Measurements from ENCODE around the gene AFF3. TPM values are rescaled to one million over a fixed set of nuclear protein-coding genes. Genes with fewer than 3 reads are reported as not detected.

Gene AFF3
- total RNA-seq, 1 experiment from 2014 or later: not detected

DNA sequence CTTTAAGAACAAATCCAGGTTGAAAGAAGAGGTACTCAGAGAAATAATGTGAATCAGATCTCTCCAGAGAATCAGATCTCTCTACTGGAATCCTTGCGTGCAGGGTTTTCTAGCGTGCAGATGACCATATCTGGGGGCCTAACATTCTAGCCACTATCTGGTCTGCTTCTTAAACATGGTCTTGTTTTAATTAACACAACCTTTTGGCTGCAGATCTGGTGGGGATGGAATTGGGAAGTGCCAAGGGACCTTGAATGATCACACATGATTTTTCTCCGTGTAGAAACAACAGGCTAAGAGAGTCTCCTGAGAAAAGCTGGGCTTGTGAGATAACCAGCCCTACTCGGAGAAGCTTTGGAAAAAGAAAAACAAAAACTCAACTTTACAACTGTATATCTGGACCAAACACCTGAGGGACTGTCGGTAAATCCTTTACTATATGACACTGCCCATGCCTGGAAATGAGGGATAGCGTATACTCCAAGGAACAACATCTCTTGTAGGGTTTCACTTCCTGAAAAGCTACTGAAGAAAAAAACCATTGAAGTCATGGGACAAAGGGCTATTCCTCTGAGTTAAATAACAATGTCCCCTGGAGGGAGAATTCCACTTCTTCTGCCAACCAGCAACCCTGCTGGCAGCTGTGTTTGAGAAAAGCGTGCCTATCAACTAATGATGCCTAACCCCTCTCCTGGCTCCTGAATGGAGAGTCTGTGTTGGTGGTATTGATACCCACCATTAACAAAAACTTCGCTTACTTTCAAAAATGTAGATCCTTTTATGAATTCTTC is 481.6 kb downstream of the AFF3 start:
- no TSS peak for BruUV-seq (replicated peaks)
- intact Hi-C loops (cut with micrococcal nuclease; ENCODE audit: unreplicated experiment): no loop called here
- Mint-ChIP-seq H3K36me3 (ENCODE audit: insufficient read depth, unreplicated experiment) (no peaks in the 10 kb centered on the region), H3K9me3 (ENCODE audit: low read depth, unreplicated experiment) (peaks cover 9% of the 10 kb centered on the region), H3K4me1 (ENCODE audit: low read depth, unreplicated experiment) (no peaks in the 10 kb centered on the region), H3K27me3 (ENCODE audit: unreplicated experiment) (peaks cover 52% of the 10 kb centered on the region), H3K27ac (ENCODE audit: unreplicated experiment) (no peak overlapping the region), H3K4me3 (ENCODE audit: low read depth, unreplicated experiment) (no peak overlapping the region)
- no peak for DNase-seq
- CTCF ChIA-PET: no interaction called here
- TF ChIP-seq, protein P1, sequence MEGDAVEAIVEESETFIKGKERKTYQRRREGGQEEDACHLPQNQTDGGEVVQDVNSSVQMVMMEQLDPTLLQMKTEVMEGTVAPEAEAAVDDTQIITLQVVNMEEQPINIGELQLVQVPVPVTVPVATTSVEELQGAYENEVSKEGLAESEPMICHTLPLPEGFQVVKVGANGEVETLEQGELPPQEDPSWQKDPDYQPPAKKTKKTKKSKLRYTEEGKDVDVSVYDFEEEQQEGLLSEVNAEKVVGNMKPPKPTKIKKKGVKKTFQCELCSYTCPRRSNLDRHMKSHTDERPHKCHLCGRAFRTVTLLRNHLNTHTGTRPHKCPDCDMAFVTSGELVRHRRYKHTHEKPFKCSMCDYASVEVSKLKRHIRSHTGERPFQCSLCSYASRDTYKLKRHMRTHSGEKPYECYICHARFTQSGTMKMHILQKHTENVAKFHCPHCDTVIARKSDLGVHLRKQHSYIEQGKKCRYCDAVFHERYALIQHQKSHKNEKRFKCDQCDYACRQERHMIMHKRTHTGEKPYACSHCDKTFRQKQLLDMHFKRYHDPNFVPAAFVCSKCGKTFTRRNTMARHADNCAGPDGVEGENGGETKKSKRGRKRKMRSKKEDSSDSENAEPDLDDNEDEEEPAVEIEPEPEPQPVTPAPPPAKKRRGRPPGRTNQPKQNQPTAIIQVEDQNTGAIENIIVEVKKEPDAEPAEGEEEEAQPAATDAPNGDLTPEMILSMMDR (IDR thresholded peaks at IDR 0.05; ENCODE audit: unreplicated experiment): no peak

DNA sequence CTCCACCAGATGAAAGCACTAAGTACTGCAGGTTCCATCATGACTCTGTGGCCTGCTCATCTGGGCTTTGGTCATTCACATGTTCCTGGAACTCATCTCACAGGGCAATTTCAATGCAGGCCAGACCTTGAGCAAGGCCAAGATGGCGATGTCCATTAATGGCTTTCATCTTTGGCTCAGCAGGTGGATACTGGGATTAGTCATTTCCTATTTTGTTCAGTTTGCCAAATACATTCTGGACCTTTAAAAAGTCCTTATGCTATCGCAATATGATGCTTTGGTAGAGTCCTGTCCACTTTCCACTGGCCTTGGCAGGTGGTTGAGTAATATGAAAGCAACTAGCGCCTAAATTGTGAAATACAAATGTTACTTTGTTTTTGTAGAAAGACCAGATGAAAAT is 482.5 kb downstream of the AFF3 start:
- H3K27me3 Mint-ChIP-seq (ENCODE audit: unreplicated experiment): peaks cover 52% of the 10 kb centered on the region
- intact Hi-C loops (cut with micrococcal nuclease; ENCODE audit: unreplicated experiment): no loop called here
- CTCF ChIA-PET: no interaction called here
- H3K36me3 Mint-ChIP-seq (ENCODE audit: insufficient read depth, unreplicated experiment): no peaks in the 10 kb centered on the region
- H3K4me3 Mint-ChIP-seq (ENCODE audit: low read depth, unreplicated experiment): no peak overlapping the region
- peaks cover 3% of the 10 kb centered on the region for H3K9me3 Mint-ChIP-seq (ENCODE audit: low read depth, unreplicated experiment)
- TF ChIP-seq, protein P1 (IDR thresholded peaks at IDR 0.05; ENCODE audit: unreplicated experiment): no peak
- no peak for DNase-seq
- no peaks in the 10 kb centered on the region for H3K4me1 Mint-ChIP-seq (ENCODE audit: low read depth, unreplicated experiment)
- H3K27ac Mint-ChIP-seq (ENCODE audit: unreplicated experiment): no peak overlapping the region
- BruUV-seq (replicated peaks): no TSS peak

DNA sequence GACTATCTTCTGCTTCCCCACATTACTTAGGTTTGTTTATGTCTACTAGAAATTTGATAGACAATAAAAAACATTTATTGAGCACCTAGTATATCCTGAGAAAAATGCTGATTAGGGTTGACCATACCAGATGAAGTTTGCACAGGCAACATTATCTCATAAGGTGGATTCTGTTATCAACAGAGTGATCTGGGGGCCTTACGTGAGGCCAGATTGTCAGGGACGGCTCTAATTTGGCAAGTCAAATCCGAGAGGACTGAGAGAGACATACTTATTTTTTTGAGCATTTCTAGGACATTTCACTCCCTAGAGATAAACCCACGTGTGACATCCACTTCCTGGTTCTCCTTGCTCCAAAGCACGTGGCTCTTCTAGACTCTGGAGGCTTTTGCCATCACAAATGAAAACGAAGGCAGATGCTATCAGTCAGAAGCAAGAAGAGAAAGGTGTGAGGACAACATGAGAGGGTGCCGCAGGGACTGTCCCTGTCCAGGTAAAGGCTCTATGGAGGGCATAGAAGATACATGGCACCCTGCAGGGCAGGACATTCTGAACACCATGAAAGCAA is 484.6 kb downstream of the AFF3 start:
- intact Hi-C loops (cut with micrococcal nuclease; ENCODE audit: unreplicated experiment): no loop called here
- Mint-ChIP-seq H3K4me3 (ENCODE audit: low read depth, unreplicated experiment) (no peak overlapping the region), H3K27me3 (ENCODE audit: unreplicated experiment) (peaks cover 53% of the 10 kb centered on the region), H3K9me3 (ENCODE audit: low read depth, unreplicated experiment) (no peaks in the 10 kb centered on the region), H3K36me3 (ENCODE audit: insufficient read depth, unreplicated experiment) (no peaks in the 10 kb centered on the region), H3K4me1 (ENCODE audit: low read depth, unreplicated experiment) (no peaks in the 10 kb centered on the region), H3K27ac (ENCODE audit: unreplicated experiment) (no peak overlapping the region)
- no peak for DNase-seq
- TF ChIP-seq, protein P1 (IDR thresholded peaks at IDR 0.05; ENCODE audit: unreplicated experiment): no peak
- CTCF ChIA-PET: no interaction called here
- BruUV-seq (replicated peaks): no TSS peak

DNA sequence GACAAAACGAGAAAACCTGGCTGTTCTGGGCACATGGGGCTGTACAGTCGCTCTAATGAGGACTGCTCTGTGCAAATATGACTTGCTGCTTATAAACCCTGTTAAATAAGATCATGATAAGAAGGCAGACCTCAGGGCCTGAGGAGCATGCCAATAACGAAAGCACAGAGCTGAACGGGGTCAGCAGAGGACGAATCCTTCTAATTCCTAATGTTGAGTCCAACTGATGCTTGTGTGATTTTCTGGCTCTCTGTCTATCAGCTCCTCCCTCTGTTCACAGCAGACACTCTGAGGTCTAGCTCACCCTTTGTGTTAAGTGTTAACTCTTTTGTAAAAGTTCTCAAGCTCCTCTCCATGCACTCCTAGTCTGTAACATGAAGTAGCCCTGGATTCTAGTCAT is 485.4 kb downstream of the AFF3 start:
- Mint-ChIP-seq H3K4me1 (ENCODE audit: low read depth, unreplicated experiment) (no peaks in the 10 kb centered on the region), H3K27ac (ENCODE audit: unreplicated experiment) (no peak overlapping the region), H3K27me3 (ENCODE audit: unreplicated experiment) (peaks cover 61% of the 10 kb centered on the region), H3K9me3 (ENCODE audit: low read depth, unreplicated experiment) (no peaks in the 10 kb centered on the region), H3K4me3 (ENCODE audit: low read depth, unreplicated experiment) (no peak overlapping the region), H3K36me3 (ENCODE audit: insufficient read depth, unreplicated experiment) (no peaks in the 10 kb centered on the region)
- CTCF ChIA-PET: no interaction called here
- intact Hi-C loops (cut with micrococcal nuclease; ENCODE audit: unreplicated experiment): no loop called here
- TF ChIP-seq, protein P1 (IDR thresholded peaks at IDR 0.05; ENCODE audit: unreplicated experiment): no peak
- DNase-seq: no peak
- no TSS peak for BruUV-seq (replicated peaks)

Data from Calu3 (cell line).